H9 (cell line): Measurements from ENCODE around the gene MOB3B. TPM values are rescaled to one million over a fixed set of nuclear protein-coding genes. Genes with fewer than 3 reads are reported as not detected.

Source experiments
- DNase-seq: peaks from one replicate; pipeline ENCODE4 v3.0.0-alpha.2; 2017
- H2AFZ ChIP-seq: one replicate; pipeline ENCODE4 v1.6.1; 2013; ENCODE audit warnings: mild to moderate bottlenecking, low read length, control low read depth, moderate library complexity
- H2AK5ac ChIP-seq: 2 replicates; pipeline ENCODE4 v1.6.1; 2013; ENCODE audit warnings: low read length, control low read depth, mixed read lengths; ENCODE audit not compliant: insufficient read length
- H2BK120ac ChIP-seq: one replicate; pipeline ENCODE4 v1.6.1; 2013; ENCODE audit warnings: low read depth, mild to moderate bottlenecking, low read length, control low read depth, inconsistent platforms; ENCODE audit not compliant: poor library complexity, severe bottlenecking
- H2BK12ac ChIP-seq: 2 replicates; pipeline ENCODE4 v1.6.1; 2013; ENCODE audit warnings: low read length, control low read depth, mixed read lengths, low read depth; ENCODE audit not compliant: insufficient read length
- H2BK15ac ChIP-seq: 2 replicates; pipeline ENCODE4 v1.6.1; 2013; ENCODE audit warnings: low read depth, low read length, control low read depth
- H2BK20ac ChIP-seq: one replicate; pipeline ENCODE4 v1.6.1; 2013; ENCODE audit warnings: low read depth, mild to moderate bottlenecking, low read length, control low read depth, inconsistent platforms; ENCODE audit not compliant: poor library complexity, severe bottlenecking
- H2BK5ac ChIP-seq: 2 replicates; pipeline ENCODE4 v1.6.1; 2013; ENCODE audit warnings: low read length, control low read depth, mixed read lengths; ENCODE audit not compliant: insufficient read length
- H3K14ac ChIP-seq: 2 replicates; pipeline ENCODE4 v1.6.1; 2013; ENCODE audit warnings: low read length, control low read depth; ENCODE audit not compliant: insufficient read depth
- H3K18ac ChIP-seq: 2 replicates; pipeline ENCODE4 v1.6.1; 2013; ENCODE audit warnings: low read depth, mild to moderate bottlenecking, mixed read lengths, low read length, control low read depth; ENCODE audit not compliant: insufficient read length
- H3K23ac ChIP-seq: 2 replicates; pipeline ENCODE4 v1.6.1; 2013; ENCODE audit warnings: low read length, control low read depth, mixed read lengths, low read depth; ENCODE audit not compliant: insufficient read length
- H3K23me2 ChIP-seq: 2 replicates; pipeline ENCODE4 v1.6.1; 2013; ENCODE audit warnings: low read depth, mild to moderate bottlenecking, mixed read lengths, low read length, control low read depth; ENCODE audit not compliant: insufficient read length, poor library complexity, severe bottlenecking
- H3K27ac ChIP-seq: 2 replicates; pipeline ENCODE4 v1.5.1; 2013; ENCODE audit warnings: low read length, control low read depth, mixed read lengths, low read depth; ENCODE audit not compliant: insufficient read length
- H3K27me3 ChIP-seq: 2 replicates; pipeline ENCODE4 v1.6.1; 2013; ENCODE audit warnings: low read length, control low read depth, inconsistent platforms; ENCODE audit not compliant: insufficient read depth
- H3K4ac ChIP-seq: 2 replicates; pipeline ENCODE4 v1.6.1; 2013; ENCODE audit warnings: low read depth, mild to moderate bottlenecking, control low read depth, inconsistent platforms, low read length, moderate library complexity
- H3K4me1 ChIP-seq: 2 replicates; pipeline ENCODE4 v1.6.1; 2013; ENCODE audit warnings: low read length, control low read depth, inconsistent platforms; ENCODE audit not compliant: insufficient read depth
- H3K4me2 ChIP-seq: 2 replicates; pipeline ENCODE4 v1.6.1; 2013; ENCODE audit warnings: low read length, control low read depth, mixed read lengths; ENCODE audit not compliant: insufficient read length, insufficient read depth
- H3K56ac ChIP-seq: 2 replicates; pipeline ENCODE4 v1.6.1; 2013; ENCODE audit warnings: low read depth, mild to moderate bottlenecking, mixed read lengths, low read length, control low read depth; ENCODE audit not compliant: insufficient read length
- H3K79me1 ChIP-seq: 2 replicates; pipeline ENCODE4 v1.6.1; 2013; ENCODE audit warnings: low read depth, mild to moderate bottlenecking, moderate library complexity, low read length, control low read depth, inconsistent platforms; ENCODE audit not compliant: insufficient read depth, poor library complexity, severe bottlenecking
- H3K79me2 ChIP-seq: 2 replicates; pipeline ENCODE4 v1.6.1; 2013; ENCODE audit warnings: low read length, control low read depth, inconsistent platforms; ENCODE audit not compliant: insufficient read depth
- H3K9ac ChIP-seq: 2 replicates; pipeline ENCODE4 v1.6.1; 2013; ENCODE audit warnings: low read length, control low read depth, mixed read lengths; ENCODE audit not compliant: insufficient read length; ENCODE audit errors: extremely low read depth
- H3K9me3 ChIP-seq: one replicate; pipeline ENCODE4 v1.6.1; 2013; ENCODE audit warnings: low read depth, low read length, inconsistent platforms; ENCODE audit not compliant: control insufficient read depth
- H3T11ph ChIP-seq: one replicate; pipeline ENCODE4 v1.6.1; 2013; ENCODE audit warnings: mild to moderate bottlenecking, low read length, control low read depth, inconsistent platforms
- H4K20me1 ChIP-seq: one replicate; pipeline ENCODE4 v1.6.1; 2013; ENCODE audit not compliant: control insufficient read depth, insufficient read length, insufficient read depth
- H4K5ac ChIP-seq: 2 replicates; pipeline ENCODE4 v1.6.1; 2013; ENCODE audit warnings: low read depth, mild to moderate bottlenecking, mixed read lengths, low read length, control low read depth; ENCODE audit not compliant: insufficient read length
- H4K8ac ChIP-seq: replicated peaks from 2 replicates; pipeline ENCODE4 v1.6.1; 2013; ENCODE audit warnings: low read length, control low read depth, mixed read lengths, low read depth; ENCODE audit not compliant: insufficient read length
- H4K91ac ChIP-seq: 2 replicates; pipeline ENCODE4 v1.6.1; 2013; ENCODE audit warnings: low read depth, mild to moderate bottlenecking, moderate library complexity, mixed read lengths, low read length, control low read depth; ENCODE audit not compliant: insufficient read length
- H3K27ac Mint-ChIP-seq, 3 experiments: 2 replicates in 2 of 3; 3 replicates in 1 of 3; pipeline ENCODE4 v1.8.0; 2020 to 2021; ENCODE audit warnings: mixed read lengths in 3 of 3, mild to moderate bottlenecking in 1 of 3, moderate library complexity in 1 of 3
- H3K27me3 Mint-ChIP-seq: 2 replicates; pipeline ENCODE4 v1.8.0; 2021; ENCODE audit warnings: low read depth, mild to moderate bottlenecking, moderate library complexity, mixed read lengths
- H3K36me3 Mint-ChIP-seq, 3 experiments: 2 replicates in 2 of 3; 3 replicates in 1 of 3; pipeline ENCODE4 v1.8.0; 2020 to 2021; ENCODE audit warnings: low read depth in 3 of 3, mixed read lengths in 3 of 3; ENCODE audit not compliant: insufficient read depth in 1 of 3
- H3K4me1 Mint-ChIP-seq, 2 experiments: 2 replicates each; pipeline ENCODE4 v1.8.0; 2020; ENCODE audit warnings: mixed read lengths in 2 of 2
- H3K4me3 Mint-ChIP-seq, 2 experiments: 2 replicates in 1 of 2; 3 replicates in 1 of 2; pipeline ENCODE4 v1.8.0; 2020 to 2021; ENCODE audit warnings: mild to moderate bottlenecking in 2 of 2, mixed read lengths in 2 of 2, moderate library complexity in 1 of 2
- H3K9me3 Mint-ChIP-seq, 2 experiments: 2 replicates in 1 of 2; 3 replicates in 1 of 2; pipeline ENCODE4 v1.8.0; 2020; ENCODE audit warnings: mild to moderate bottlenecking in 2 of 2, mixed read lengths in 2 of 2, moderate library complexity in 1 of 2
- CTCF ChIP-seq: fragments of 200-600 bp; sonication (generic); conservative IDR thresholded peaks from 3 replicates; pipeline ENCODE4 v1.8.0; 2021; ENCODE audit warnings: antibody characterized with exemption, mild to moderate bottlenecking
- WGBS: extraction: QIAGEN DNeasy Blood & Tissue Kit; methylation state at CpG from one replicate; pipeline ENCODE4 v1.1.7; 2013; ENCODE audit warnings: missing lambda C conversion rate, low lambda C conversion rate, mixed read lengths; ENCODE audit not compliant: insufficient read length; ENCODE audit errors: extremely low coverage; 5-methylcytosine and 5-hydroxymethylcytosine counted together
- total RNA-seq: library from RNA; stranded (reverse); gene quantifications from 2 replicates; pipeline ENCODE4 v1.2.1, GENCODE V29; 2021

Gene MOB3B
- total RNA-seq, 1 experiment from 2014 or later = 9.8 TPM

- H3K4me3 Mint-ChIP-seq = peak overlapping the region; percentile 88 to 99
- Histone ChIP-seq H4K91ac (no peak overlapping the region), H3T11ph (no peak overlapping the region), H4K20me1 (no peaks in the 10 kb centered on the region), H3K56ac (no peak overlapping the region), H3K27me3 (no peaks in the 10 kb centered on the region), H4K8ac (no peak overlapping the region), H3K79me1 (no peaks in the 10 kb centered on the region), H2BK120ac (no peak overlapping the region), H3K4ac (no peak overlapping the region; the same call in 1 of the 2 replicates), H3K23me2 (peaks cover 8% of the 10 kb centered on the region), H3K27ac (peak overlapping the region; percentile 4), H2AFZ (no peak overlapping the region), H3K79me2 (peaks cover 3% of the 10 kb centered on the region; the same call in 1 of the 2 replicates), H3K14ac (peak overlapping the region; percentile 64), H2BK15ac (no peak overlapping the region), H3K9me3 (no peaks in the 10 kb centered on the region), H2AK5ac (no peak overlapping the region), H3K9ac (peak overlapping the region; percentile 84), H3K4me2 (peak overlapping the region; percentile 97), H3K18ac (peak overlapping the region; percentile 67), H3K23ac (no peak overlapping the region), H4K5ac (peak overlapping the region; percentile 23), H3K4me1 (no peaks in the 10 kb centered on the region), H2BK20ac (no peak overlapping the region), H2BK12ac (no peak overlapping the region), H2BK5ac (peak overlapping the region; percentile 2)
- no peak for TF ChIP-seq CTCF
- H3K27me3 Mint-ChIP-seq = peaks cover 7% of the 10 kb centered on the region
- peaks cover 0 to 6% (median 0%) of the 10 kb centered on the region in 3 experiments; a peak in 4 of 7 replicates for H3K36me3 Mint-ChIP-seq
- H3K4me1 Mint-ChIP-seq = peaks cover 19 to 22% of the 10 kb centered on the region in 2 experiments
- peak overlapping the region; percentile 75 to 97 (median 90); a peak in 4 of 7 replicates for H3K27ac Mint-ChIP-seq
- WGBS = no CpG with 5 or more reads among the region's 6 CpGs
- DNase-seq = no peak
- peaks cover 3% of the 10 kb centered on the region in 2 experiments for H3K9me3 Mint-ChIP-seq
Measured at GRCh38 chr9:27572566-27572917, 42.9 kb upstream of the MOB3B start.
